ENCODE results near the gene EPPIN.

- no peak for TF ChIP-seq REST (IDR thresholded peaks at IDR 0.05; ENCODE audit: insufficient read depth in 1 of 2, low read depth in 2 of 2, low read length in 1 of 2)
- TF ChIP-seq CTCF (IDR thresholded peaks at IDR 0.05): no peak
- no peak for TF ChIP-seq SIN3A (IDR thresholded peaks at IDR 0.05; ENCODE audit: borderline replicate concordance, insufficient read depth, low read depth, low read length)
Measured at GRCh38 chr20:45500022-45500421, 47.2 kb downstream of the EPPIN start.

All from Panc1 (cell line).